ENCODE results near the gene ASPA. TPM values are rescaled to one million over a fixed set of nuclear protein-coding genes. Genes with fewer than 3 reads are reported as not detected.

Gene ASPA
- total and polyA plus RNA-seq, 2 experiments from 2014 or later: 0.08 to 0.27 TPM

- no peaks in the 10 kb centered on the region for H3K9me2 ChIP-seq (replicated peaks; ENCODE audit: insufficient read depth)
- no peak for TF ChIP-seq EZH2 (IDR thresholded peaks at IDR 0.05; ENCODE audit: borderline replicate concordance)
- no peak for TF ChIP-seq EZH2phosphoT487 (IDR thresholded peaks at IDR 0.05; ENCODE audit: low read depth, severe bottlenecking, unreplicated experiment)
- no peak for TF ChIP-seq CTCF (IDR thresholded peaks at IDR 0.05; ENCODE audit: poor library complexity)
- H3K4me3 ChIP-seq: no peak overlapping the region
- no peaks in the 10 kb centered on the region for H4K20me1 ChIP-seq (ENCODE audit: insufficient read depth, poor library complexity, severe bottlenecking)
- no peaks in the 10 kb centered on the region for H3K27me3 ChIP-seq
- H3K9me3 ChIP-seq (ENCODE audit: low read depth): no peaks in the 10 kb centered on the region
- H3K4me2 ChIP-seq: no peak overlapping the region
- WGBS (ENCODE audit: low lambda C conversion rate, missing lambda C conversion rate): 88% methylated on average over 10 of the region's 10 CpGs
- H3K36me3 ChIP-seq (replicated peaks; ENCODE audit: insufficient read depth, low read depth): no peaks in the 10 kb centered on the region
- no peaks in the 10 kb centered on the region for H3K4me1 ChIP-seq (ENCODE audit: insufficient read depth)
- H2AFZ ChIP-seq: no peak overlapping the region
- peak; percentile 2 for DNase-seq (ENCODE audit: low spot score)
- H3K79me2 ChIP-seq: no peaks in the 10 kb centered on the region
- H3K27ac ChIP-seq: no peak overlapping the region
Observed at GRCh38 chr17:3543453-3543852, 67.7 kb downstream of the ASPA start.

GRCh38 chr17:3544365-3544764, 68.6 kb downstream of the ASPA start:
- no peaks in the 10 kb centered on the region for H3K9me3 ChIP-seq (ENCODE audit: low read depth)
- H3K36me3 ChIP-seq (replicated peaks; ENCODE audit: insufficient read depth, low read depth): no peaks in the 10 kb centered on the region
- 98% methylated on average over 5 of the region's 5 CpGs for WGBS (ENCODE audit: low lambda C conversion rate, missing lambda C conversion rate)

GRCh38 chr17:3545151-3545550, 69.4 kb downstream of the ASPA start:
- TF ChIP-seq EZH2phosphoT487 (IDR thresholded peaks at IDR 0.05; ENCODE audit: low read depth, severe bottlenecking, unreplicated experiment) (no peak), CTCF (IDR thresholded peaks at IDR 0.05; ENCODE audit: poor library complexity) (no peak), EZH2 (IDR thresholded peaks at IDR 0.05; ENCODE audit: borderline replicate concordance) (no peak)
- 75% methylated on average over 9 of the region's 9 CpGs for WGBS (ENCODE audit: low lambda C conversion rate, missing lambda C conversion rate)
- no peak overlapping the region for H3K27ac ChIP-seq
- no peaks in the 10 kb centered on the region for H3K9me3 ChIP-seq (ENCODE audit: low read depth)
- no peaks in the 10 kb centered on the region for H3K79me2 ChIP-seq
- no peaks in the 10 kb centered on the region for H3K36me3 ChIP-seq (replicated peaks; ENCODE audit: insufficient read depth, low read depth)
- H3K4me1 ChIP-seq (ENCODE audit: insufficient read depth): no peaks in the 10 kb centered on the region
- no peak for DNase-seq (ENCODE audit: low spot score)
- H4K20me1 ChIP-seq (ENCODE audit: insufficient read depth, poor library complexity, severe bottlenecking): no peaks in the 10 kb centered on the region
- no peak overlapping the region for H3K4me2 ChIP-seq
- H3K9me2 ChIP-seq (replicated peaks; ENCODE audit: insufficient read depth): no peaks in the 10 kb centered on the region
- H2AFZ ChIP-seq: no peak overlapping the region
- no peaks in the 10 kb centered on the region for H3K27me3 ChIP-seq
- H3K4me3 ChIP-seq: no peak overlapping the region

More at GRCh38 chr17:3544365-3544764, 68.6 kb downstream of the ASPA start:
- DNase-seq (ENCODE audit: low spot score): peak; percentile 3
- H3K9me2 ChIP-seq (replicated peaks; ENCODE audit: insufficient read depth): no peaks in the 10 kb centered on the region
- no peaks in the 10 kb centered on the region for H3K4me1 ChIP-seq (ENCODE audit: insufficient read depth)
- H3K4me3 ChIP-seq: no peak overlapping the region
- H4K20me1 ChIP-seq (ENCODE audit: insufficient read depth, poor library complexity, severe bottlenecking): no peaks in the 10 kb centered on the region
- no peak overlapping the region for H2AFZ ChIP-seq
- H3K27ac ChIP-seq: no peak overlapping the region
- H3K79me2 ChIP-seq: no peaks in the 10 kb centered on the region
- H3K27me3 ChIP-seq: no peaks in the 10 kb centered on the region
- TF ChIP-seq EZH2 (IDR thresholded peaks at IDR 0.05; ENCODE audit: borderline replicate concordance) (no peak), CTCF (IDR thresholded peaks at IDR 0.05; ENCODE audit: poor library complexity) (no peak), EZH2phosphoT487 (IDR thresholded peaks at IDR 0.05; ENCODE audit: low read depth, severe bottlenecking, unreplicated experiment) (no peak)
- H3K4me2 ChIP-seq: no peak overlapping the region

- no peaks in the 10 kb centered on the region for H3K36me3 ChIP-seq (replicated peaks; ENCODE audit: insufficient read depth, low read depth)
- WGBS (ENCODE audit: low lambda C conversion rate, missing lambda C conversion rate): 70% methylated on average over 5 of the region's 5 CpGs
Observed at GRCh38 chr17:3546521-3546920, 70.7 kb downstream of the ASPA start.

More at GRCh38 chr17:3546521-3546920, 70.7 kb downstream of the ASPA start:
- Histone ChIP-seq H3K4me3 (no peak overlapping the region), H3K4me2 (no peak overlapping the region), H3K27me3 (no peaks in the 10 kb centered on the region), H3K9me3 (ENCODE audit: low read depth) (no peaks in the 10 kb centered on the region), H4K20me1 (ENCODE audit: insufficient read depth, poor library complexity, severe bottlenecking) (no peaks in the 10 kb centered on the region), H3K4me1 (ENCODE audit: insufficient read depth) (no peaks in the 10 kb centered on the region), H3K9me2 (replicated peaks; ENCODE audit: insufficient read depth) (no peaks in the 10 kb centered on the region), H3K27ac (no peak overlapping the region), H3K79me2 (no peaks in the 10 kb centered on the region), H2AFZ (no peak overlapping the region)
- DNase-seq (ENCODE audit: low spot score): no peak
- no peak for TF ChIP-seq EZH2phosphoT487 (IDR thresholded peaks at IDR 0.05; ENCODE audit: low read depth, severe bottlenecking, unreplicated experiment)
- TF ChIP-seq CTCF (IDR thresholded peaks at IDR 0.05; ENCODE audit: poor library complexity): no peak
- TF ChIP-seq EZH2 (IDR thresholded peaks at IDR 0.05; ENCODE audit: borderline replicate concordance): no peak
